Effector memory CD8-positive, alpha-beta T cell (primary cell): ENCODE data around the gene APOH.

Experiments
- ATAC-seq: fragments of 150-1000 bp; cut with Tn5 transposase; replicated peaks from 2 replicates; pipeline ENCODE4 v1.10.0; 2021; ENCODE audit warnings: mild to moderate bottlenecking, moderate library complexity
- DNase-seq, 3 experiments: peaks; one replicate each; pipeline ENCODE4 v3.0.0; 2021
- H3K27ac Mint-ChIP-seq, 2 donors: one replicate each; pipeline ENCODE4 v1.8.0; 2022; ENCODE audit warnings: mild to moderate bottlenecking in 2 of 2, mixed read lengths in 2 of 2, moderate library complexity in 2 of 2
- H3K27me3 Mint-ChIP-seq, 2 donors: one replicate each; pipeline ENCODE4 v1.8.0; 2022; ENCODE audit warnings: mixed read lengths in 2 of 2
- H3K36me3 Mint-ChIP-seq: one replicate; pipeline ENCODE4 v1.8.0; 2022; ENCODE audit warnings: mild to moderate bottlenecking, moderate library complexity, mixed read lengths; ENCODE audit not compliant: insufficient read depth
- H3K4me1 Mint-ChIP-seq, 2 donors: one replicate each; pipeline ENCODE4 v1.8.0; 2022; ENCODE audit warnings: low read depth in 2 of 2, mixed read lengths in 2 of 2
- H3K4me3 Mint-ChIP-seq, 2 donors: one replicate each; pipeline ENCODE4 v1.8.0; 2022; ENCODE audit warnings: mild to moderate bottlenecking in 2 of 2, mixed read lengths in 2 of 2, moderate library complexity in 2 of 2
- H3K9me3 Mint-ChIP-seq, 2 donors: one replicate each; pipeline ENCODE4 v1.8.0; 2022; ENCODE audit warnings: mixed read lengths in 2 of 2

APOH gene

DNA sequence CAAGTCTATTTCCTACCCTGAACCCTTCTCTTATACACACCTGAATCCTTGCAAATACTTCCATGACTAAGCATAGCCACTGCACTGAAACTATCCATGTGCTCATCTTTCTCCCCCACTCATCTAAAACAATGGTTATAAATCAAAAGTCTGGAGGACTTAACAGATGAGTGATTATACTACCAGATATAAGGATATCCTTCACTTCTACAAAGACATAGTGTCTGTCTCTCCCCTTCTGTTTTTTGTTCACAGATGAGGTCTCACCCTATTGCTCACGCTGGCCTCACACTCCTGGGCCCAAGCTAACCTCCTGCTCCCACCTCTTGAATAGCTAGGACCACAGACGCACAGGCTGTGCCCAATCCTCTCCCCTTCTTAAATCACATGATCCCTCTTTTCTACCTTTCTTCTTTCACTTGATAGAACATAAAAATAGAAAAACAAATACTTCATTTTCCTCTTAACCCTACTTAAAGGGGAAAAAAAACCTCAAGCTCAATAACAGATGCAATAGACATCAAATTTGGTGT is 56.5 kb downstream of the APOH start:
- ATAC-seq (no peak), DNase-seq (no peak)
- Mint-ChIP-seq H3K4me1 (no peaks in the 10 kb centered on the region), H3K27me3 (no peaks in the 10 kb centered on the region), H3K9me3 (no peaks in the 10 kb centered on the region), H3K27ac (no peak overlapping the region), H3K4me3 (no peak overlapping the region), H3K36me3 (peaks cover 3% of the 10 kb centered on the region)

DNA sequence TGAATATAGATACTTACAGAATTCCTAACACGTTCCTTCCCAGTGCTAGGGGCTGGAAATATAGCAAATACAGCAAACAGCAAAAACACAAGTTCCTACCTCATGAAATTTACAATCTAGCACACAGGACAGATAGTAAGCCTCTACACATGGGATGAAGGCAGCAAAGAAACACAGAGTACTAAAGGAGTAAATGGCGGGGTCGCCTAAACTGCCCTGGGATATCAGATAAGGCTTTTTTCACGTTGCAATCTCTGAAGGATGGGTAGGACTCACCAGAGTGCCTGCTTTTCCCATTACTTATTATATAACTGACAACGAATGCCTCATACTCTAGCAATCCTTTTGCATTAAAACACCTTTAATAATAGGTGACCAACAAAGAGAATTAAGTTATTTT is 57.1 kb downstream of the APOH start:
- peaks cover 3% of the 10 kb centered on the region for H3K36me3 Mint-ChIP-seq
- H3K4me3 Mint-ChIP-seq, result no peak overlapping the region

DNA sequence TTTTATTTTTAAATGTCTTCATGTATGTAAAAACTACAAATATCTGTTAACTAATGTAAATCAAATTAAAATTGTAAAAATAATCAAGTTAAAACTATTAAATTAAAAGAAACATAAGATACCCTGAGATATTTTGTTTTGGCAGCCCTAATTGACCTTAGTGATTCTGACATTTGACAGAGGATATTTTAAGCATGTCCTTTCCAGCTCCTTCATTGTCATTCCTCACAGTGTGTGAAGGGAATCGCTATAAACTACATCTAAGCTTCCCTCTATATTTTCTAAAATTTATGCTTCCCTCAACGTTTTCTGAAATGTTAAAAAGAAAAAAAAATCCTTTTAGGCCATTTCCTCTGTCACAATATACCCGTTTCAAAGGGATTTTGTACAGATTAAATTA is 57.5 kb downstream of the APOH start:
- Mint-ChIP-seq H3K36me3 (peaks cover 3% of the 10 kb centered on the region), H3K27ac (no peak overlapping the region), H3K4me3 (no peak overlapping the region), H3K9me3 (no peaks in the 10 kb centered on the region), H3K27me3 (no peaks in the 10 kb centered on the region), H3K4me1 (no peaks in the 10 kb centered on the region)
- ATAC-seq, result no peak
- no peak for DNase-seq

More for the DNA sequence above, 57.1 kb downstream of the APOH start:
- Mint-ChIP-seq H3K27me3 (no peaks in the 10 kb centered on the region), H3K9me3 (no peaks in the 10 kb centered on the region), H3K27ac (no peak overlapping the region), H3K4me1 (no peaks in the 10 kb centered on the region)
- ATAC-seq (no peak), DNase-seq (no peak)

GRCh38 chr17:66171172-66171571 is 58.0 kb downstream of the APOH start:
- H3K27ac Mint-ChIP-seq, result no peak overlapping the region
- H3K36me3 Mint-ChIP-seq, result peaks cover 3% of the 10 kb centered on the region
- ATAC-seq, result no peak
- no peak overlapping the region for H3K4me3 Mint-ChIP-seq
- H3K27me3 Mint-ChIP-seq, result no peaks in the 10 kb centered on the region
- H3K9me3 Mint-ChIP-seq, result no peaks in the 10 kb centered on the region
- H3K4me1 Mint-ChIP-seq, result no peaks in the 10 kb centered on the region
- no peak for DNase-seq

GRCh38 chr17:66169839-66170238 is 59.4 kb downstream of the APOH start:
- no peak for DNase-seq
- H3K27ac Mint-ChIP-seq, result no peak overlapping the region
- no peaks in the 10 kb centered on the region for H3K27me3 Mint-ChIP-seq
- peaks cover 3% of the 10 kb centered on the region for H3K36me3 Mint-ChIP-seq
- no peaks in the 10 kb centered on the region for H3K4me1 Mint-ChIP-seq
- no peaks in the 10 kb centered on the region for H3K9me3 Mint-ChIP-seq
- ATAC-seq, result no peak
- H3K4me3 Mint-ChIP-seq, result no peak overlapping the region

DNA sequence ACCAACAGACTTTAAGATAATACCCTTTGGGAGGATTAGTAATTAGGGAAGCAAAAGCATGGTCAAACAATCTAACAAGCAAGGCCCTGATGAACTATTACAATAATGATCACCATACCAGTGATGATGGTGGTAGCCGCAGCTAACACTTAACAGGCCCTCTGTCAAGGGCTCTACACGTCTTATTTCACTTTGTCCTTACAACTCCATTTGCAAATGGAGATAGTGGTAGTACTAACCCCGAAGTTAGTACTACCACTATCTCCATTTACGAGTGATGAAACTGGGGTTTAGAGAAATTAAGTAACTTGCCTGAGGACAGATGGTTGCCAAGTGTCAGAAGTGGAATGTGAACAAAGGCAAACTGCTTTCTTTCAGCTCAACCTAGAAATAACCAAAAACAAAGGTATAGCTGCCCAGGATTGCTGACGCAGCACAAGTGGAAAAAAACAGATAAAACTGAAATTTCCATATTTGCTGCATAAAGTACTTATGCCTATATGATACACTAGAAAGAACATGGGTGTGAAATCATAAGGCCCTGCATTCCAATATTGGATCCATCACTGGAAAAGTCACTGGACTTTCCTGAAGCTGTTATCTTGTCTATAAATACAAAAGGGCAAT is 61.9 kb downstream of the APOH start:
- Mint-ChIP-seq H3K27ac (no peak overlapping the region), H3K4me1 (no peaks in the 10 kb centered on the region), H3K36me3 (no peaks in the 10 kb centered on the region), H3K27me3 (no peaks in the 10 kb centered on the region), H3K4me3 (no peak overlapping the region), H3K9me3 (no peaks in the 10 kb centered on the region)
- ATAC-seq, result no peak
- DNase-seq, result no peak

DNA sequence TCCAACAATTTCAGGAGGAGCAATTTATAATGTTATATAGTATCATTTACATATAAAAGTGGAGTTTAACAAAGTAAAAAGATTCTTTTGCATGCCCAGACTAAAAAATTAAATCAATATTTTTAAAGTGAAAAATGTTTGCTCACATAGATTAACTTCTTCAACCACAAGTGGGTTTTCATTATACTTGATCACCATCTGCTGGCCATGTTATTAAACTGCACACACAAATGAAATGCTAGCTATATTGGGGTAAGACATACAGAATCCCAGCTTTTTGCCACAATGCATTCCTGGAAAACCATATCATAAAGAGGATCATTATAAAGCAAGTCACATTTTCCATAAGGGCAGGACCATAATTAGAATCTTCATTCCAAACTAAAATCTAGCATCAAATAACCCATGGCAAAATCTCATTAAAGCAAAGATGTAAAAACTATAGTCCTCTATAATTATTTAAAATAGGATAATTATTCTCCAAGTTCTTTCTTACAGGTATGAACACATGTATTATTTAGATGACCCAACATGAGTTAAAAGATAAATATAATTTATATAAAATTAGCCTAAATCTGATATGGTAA is 63.6 kb downstream of the APOH start:
- H3K9me3 Mint-ChIP-seq, result no peaks in the 10 kb centered on the region
- no peak overlapping the region for H3K27ac Mint-ChIP-seq
- no peak overlapping the region for H3K4me3 Mint-ChIP-seq
- H3K36me3 Mint-ChIP-seq, result no peaks in the 10 kb centered on the region
- DNase-seq, result peak; percentile 4 to 28 (median 25)
- no peaks in the 10 kb centered on the region for H3K27me3 Mint-ChIP-seq
- H3K4me1 Mint-ChIP-seq, result no peaks in the 10 kb centered on the region
- peak; percentile 44 for ATAC-seq
